Measurements from ENCODE around the gene ZNF544. TPM values are rescaled to one million over a fixed set of nuclear protein-coding genes. Genes with fewer than 3 reads are reported as not detected.

ZNF544 gene
- total RNA-seq, 1 donor from 2014 or later: 16.2 TPM

DNA sequence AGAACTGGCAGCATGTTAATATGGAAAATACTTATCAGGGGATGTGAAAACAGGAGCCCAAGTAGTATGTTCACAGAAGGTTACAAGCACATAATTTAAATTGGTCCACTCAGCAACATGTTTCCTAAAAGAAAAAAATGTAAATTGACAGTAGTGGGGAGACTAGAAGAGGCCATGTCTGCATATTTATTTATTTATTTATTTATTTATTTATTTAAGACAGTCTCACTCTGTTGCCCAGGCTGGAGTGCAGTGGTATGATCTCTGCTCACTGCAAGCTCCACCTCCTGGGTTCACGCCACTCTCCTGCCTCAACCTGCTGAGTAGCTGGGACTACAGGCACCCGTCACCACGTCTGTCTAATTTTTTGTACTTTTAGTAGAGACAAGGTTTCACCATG lies 36.4 kb downstream of the ZNF544 start:
- H3K4me1 Mint-ChIP-seq (ENCODE audit: low read depth): no peaks in the 10 kb centered on the region
- H3K27me3 Mint-ChIP-seq (ENCODE audit: low read depth): no peaks in the 10 kb centered on the region
- H3K4me3 Mint-ChIP-seq (ENCODE audit: unreplicated experiment): no peak overlapping the region
- TF ChIP-seq, protein P1, sequence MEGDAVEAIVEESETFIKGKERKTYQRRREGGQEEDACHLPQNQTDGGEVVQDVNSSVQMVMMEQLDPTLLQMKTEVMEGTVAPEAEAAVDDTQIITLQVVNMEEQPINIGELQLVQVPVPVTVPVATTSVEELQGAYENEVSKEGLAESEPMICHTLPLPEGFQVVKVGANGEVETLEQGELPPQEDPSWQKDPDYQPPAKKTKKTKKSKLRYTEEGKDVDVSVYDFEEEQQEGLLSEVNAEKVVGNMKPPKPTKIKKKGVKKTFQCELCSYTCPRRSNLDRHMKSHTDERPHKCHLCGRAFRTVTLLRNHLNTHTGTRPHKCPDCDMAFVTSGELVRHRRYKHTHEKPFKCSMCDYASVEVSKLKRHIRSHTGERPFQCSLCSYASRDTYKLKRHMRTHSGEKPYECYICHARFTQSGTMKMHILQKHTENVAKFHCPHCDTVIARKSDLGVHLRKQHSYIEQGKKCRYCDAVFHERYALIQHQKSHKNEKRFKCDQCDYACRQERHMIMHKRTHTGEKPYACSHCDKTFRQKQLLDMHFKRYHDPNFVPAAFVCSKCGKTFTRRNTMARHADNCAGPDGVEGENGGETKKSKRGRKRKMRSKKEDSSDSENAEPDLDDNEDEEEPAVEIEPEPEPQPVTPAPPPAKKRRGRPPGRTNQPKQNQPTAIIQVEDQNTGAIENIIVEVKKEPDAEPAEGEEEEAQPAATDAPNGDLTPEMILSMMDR (IDR thresholded peaks at IDR 0.05): no peak
- no peak for DNase-seq (ENCODE audit: low spot score)
- H3K9me3 Mint-ChIP-seq (ENCODE audit: low read depth): peaks cover 47% of the 10 kb centered on the region
- no peak overlapping the region for H3K27ac Mint-ChIP-seq (ENCODE audit: unreplicated experiment)
- peaks cover 72% of the 10 kb centered on the region for H3K36me3 Mint-ChIP-seq (ENCODE audit: low read depth)

GRCh38 chr19:58268344-58268743 lies 39.6 kb downstream of the ZNF544 start:
- Mint-ChIP-seq H3K27me3 (ENCODE audit: low read depth) (no peaks in the 10 kb centered on the region), H3K27ac (ENCODE audit: unreplicated experiment) (no peak overlapping the region), H3K36me3 (ENCODE audit: low read depth) (peaks cover 64% of the 10 kb centered on the region), H3K4me1 (ENCODE audit: low read depth) (no peaks in the 10 kb centered on the region), H3K4me3 (ENCODE audit: unreplicated experiment) (no peak overlapping the region), H3K9me3 (ENCODE audit: low read depth) (peaks cover 30% of the 10 kb centered on the region)
- no peak for DNase-seq (ENCODE audit: low spot score)
- TF ChIP-seq, protein P1 (IDR thresholded peaks at IDR 0.05): no peak

DNA sequence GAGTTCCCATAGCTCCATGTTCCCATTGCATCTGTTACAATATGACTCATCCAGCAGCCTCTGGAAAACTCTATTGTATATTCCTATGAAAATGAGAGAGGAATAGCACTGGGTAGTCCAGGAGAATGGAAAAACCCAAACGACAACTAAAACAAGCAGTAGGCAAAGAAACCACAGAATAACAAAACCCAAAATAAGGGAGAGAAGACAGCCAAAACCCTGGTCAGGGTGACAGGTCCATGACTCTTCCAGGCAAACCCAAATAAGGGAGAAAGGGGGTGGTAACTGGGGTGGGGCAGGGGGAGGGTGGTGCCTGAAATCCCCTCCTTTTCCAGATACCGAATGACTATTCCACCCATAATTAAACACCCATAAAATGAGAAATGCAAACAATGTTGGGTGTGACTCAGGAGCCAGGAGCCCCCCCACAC lies 46.1 kb downstream of the ZNF544 start:
- no peak overlapping the region for H3K27ac Mint-ChIP-seq (ENCODE audit: unreplicated experiment)
- peaks cover 28% of the 10 kb centered on the region for H3K9me3 Mint-ChIP-seq (ENCODE audit: low read depth)
- H3K4me1 Mint-ChIP-seq (ENCODE audit: low read depth): peaks cover 19% of the 10 kb centered on the region
- H3K36me3 Mint-ChIP-seq (ENCODE audit: low read depth): peaks cover 43% of the 10 kb centered on the region
- no peak for DNase-seq (ENCODE audit: low spot score)
- H3K27me3 Mint-ChIP-seq (ENCODE audit: low read depth): no peaks in the 10 kb centered on the region
- H3K4me3 Mint-ChIP-seq (ENCODE audit: unreplicated experiment): no peak overlapping the region
- TF ChIP-seq, protein P1 (IDR thresholded peaks at IDR 0.05): no peak

DNA sequence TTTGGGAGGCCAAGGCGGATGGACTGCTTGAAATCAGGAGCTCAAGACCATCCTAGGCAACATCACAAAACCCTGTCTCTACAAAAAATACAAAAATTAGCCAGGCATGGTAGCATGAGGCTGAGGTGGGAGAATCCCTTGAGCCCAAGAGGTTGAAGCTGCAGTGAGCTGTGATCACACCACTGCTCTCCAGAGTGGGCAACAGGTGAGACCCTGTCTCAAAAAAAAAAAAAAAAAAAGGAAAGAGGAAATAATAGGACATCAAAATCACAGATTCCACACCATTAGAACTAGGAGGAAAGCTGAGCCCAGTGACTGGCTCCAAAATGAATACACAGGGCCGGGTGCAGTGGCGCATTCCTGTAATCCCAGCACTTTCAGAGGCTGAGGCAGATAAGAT lies 46.9 kb downstream of the ZNF544 start:
- Mint-ChIP-seq H3K27me3 (ENCODE audit: low read depth) (no peaks in the 10 kb centered on the region), H3K36me3 (ENCODE audit: low read depth) (peaks cover 37% of the 10 kb centered on the region), H3K4me1 (ENCODE audit: low read depth) (peaks cover 26% of the 10 kb centered on the region), H3K9me3 (ENCODE audit: low read depth) (peaks cover 22% of the 10 kb centered on the region), H3K4me3 (ENCODE audit: unreplicated experiment) (no peak overlapping the region), H3K27ac (ENCODE audit: unreplicated experiment) (no peak overlapping the region)
- TF ChIP-seq, protein P1 (IDR thresholded peaks at IDR 0.05): no peak
- no peak for DNase-seq (ENCODE audit: low spot score)

DNA sequence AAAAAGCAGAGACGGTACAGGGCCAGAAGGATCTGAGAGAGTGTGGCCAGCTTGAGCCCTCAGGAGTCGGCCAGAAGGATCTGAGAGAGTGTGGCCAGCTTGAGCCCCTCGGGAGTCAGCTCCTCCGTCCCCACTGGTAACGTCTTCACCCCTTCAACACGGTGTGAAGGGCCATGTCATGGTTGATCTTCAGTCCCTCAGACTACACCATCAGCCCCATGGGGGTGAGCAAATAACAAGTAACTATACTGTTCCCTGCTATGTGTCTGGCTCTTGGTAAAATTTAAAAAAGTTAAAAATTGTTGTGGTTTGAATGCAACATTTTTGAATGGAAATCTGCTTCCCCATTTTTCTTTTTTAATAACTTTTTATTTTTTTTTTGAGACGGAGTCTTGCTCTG lies 48.5 kb downstream of the ZNF544 start:
- DNase-seq (ENCODE audit: low spot score): no peak
- Mint-ChIP-seq H3K4me3 (ENCODE audit: unreplicated experiment) (peak overlapping the region; percentile 93), H3K27ac (ENCODE audit: unreplicated experiment) (no peak overlapping the region), H3K27me3 (ENCODE audit: low read depth) (no peaks in the 10 kb centered on the region), H3K4me1 (ENCODE audit: low read depth) (peaks cover 41% of the 10 kb centered on the region), H3K9me3 (ENCODE audit: low read depth) (peaks cover 14% of the 10 kb centered on the region), H3K36me3 (ENCODE audit: low read depth) (peaks cover 22% of the 10 kb centered on the region)
- TF ChIP-seq, protein P1 (IDR thresholded peaks at IDR 0.05): no peak
